H1 (cell line): ENCODE data around the gene MEF2C.

Experiments
- ATF3 ChIP-seq: IDR thresholded peaks from 2 replicates; pipeline ENCODE4 v1.6.1; 2011; ENCODE audit warnings: low read depth, mild to moderate bottlenecking, low read length; ENCODE audit not compliant: insufficient read depth
- CHD1 ChIP-seq: IDR thresholded peaks from 2 replicates; pipeline ENCODE4 v1.6.1; 2012; ENCODE audit warnings: low read depth, low read length, improper control_type of control experiment
- CTCF ChIP-seq, 3 experiments: IDR thresholded peaks; 1 replicate in 2 of 3; 2 replicates in 1 of 3; pipeline versions ENCODE4 v1.5.1 to v1.6.1; 2011; ENCODE audit warnings: low read length in 3 of 3, mild to moderate bottlenecking in 3 of 3, inconsistent platforms in 2 of 3, low read depth in 1 of 3, moderate library complexity in 1 of 3; ENCODE audit not compliant: insufficient read depth in 1 of 3; ENCODE audit errors: control extremely low read depth in 1 of 3
- HDAC2 ChIP-seq, 2 experiments: fragments of 300-600 bp in 1 of 2; sonication (generic) in 1 of 2; IDR thresholded peaks; 2 replicates each; pipeline ENCODE4 v1.6.1; 2011 to 2012; ENCODE audit warnings: low read depth in 2 of 2, low read length in 2 of 2, mild to moderate bottlenecking in 2 of 2, moderate library complexity in 2 of 2, borderline replicate concordance in 1 of 2, inconsistent platforms in 1 of 2
- POLR2A ChIP-seq, 2 experiments: IDR thresholded peaks; 1 replicate in 1 of 2; 2 replicates in 1 of 2; pipeline ENCODE4 v1.6.1; 2011; ENCODE audit warnings: low read depth in 2 of 2, low read length in 2 of 2, mild to moderate bottlenecking in 2 of 2; ENCODE audit errors: control extremely low read depth in 1 of 2
- RAD21 ChIP-seq, 2 experiments: IDR thresholded peaks in 1 of 2; conservative IDR thresholded peaks in 1 of 2; 2 replicates each; pipeline ENCODE4 v1.6.1; 2011; ENCODE audit warnings: low read depth in 2 of 2, low read length in 2 of 2, improper control_type of control experiment in 1 of 2, inconsistent platforms in 1 of 2, mild to moderate bottlenecking in 1 of 2, moderate library complexity in 1 of 2
- SRF ChIP-seq: IDR thresholded peaks from 2 replicates; pipeline ENCODE4 v1.6.1; 2011; ENCODE audit warnings: mild to moderate bottlenecking, low read depth, low read length, moderate library complexity
- TAF1 ChIP-seq: IDR thresholded peaks from 2 replicates; pipeline ENCODE4 v1.6.1; 2011; ENCODE audit warnings: mild to moderate bottlenecking, low read depth, low read length

GRCh38 chr5:88768411-88768810 lies 114.6 kb downstream of the MEF2C start:
- no peak for TF ChIP-seq ATF3
- no peak for TF ChIP-seq POLR2A (IDR thresholded peaks at IDR 0.05; ENCODE audit: control extremely low read depth in 1 of 2, low read depth in 2 of 2, low read length in 2 of 2)
- no peak for TF ChIP-seq RAD21 (IDR thresholded peaks at IDR 0.05 in 1 of 2, conservative IDR thresholded peaks at IDR 0.05 in 1 of 2; ENCODE audit: low read depth in 2 of 2, low read length in 2 of 2)
- no peak for TF ChIP-seq CTCF (IDR thresholded peaks at IDR 0.05; ENCODE audit: control extremely low read depth in 1 of 3, insufficient read depth in 1 of 3, low read depth in 1 of 3, low read length in 3 of 3)
- no peak for TF ChIP-seq HDAC2 (IDR thresholded peaks at IDR 0.05; ENCODE audit: borderline replicate concordance in 1 of 2, low read depth in 2 of 2, low read length in 2 of 2)
- no peak for TF ChIP-seq CHD1
- no peak for TF ChIP-seq TAF1
- no peak for TF ChIP-seq SRF
